Limb (tissue), 2 donors: Measurements from ENCODE around the gene LRRC8D.
A peak's percentile ranks its signal among the peaks of the same experiment; 100 is the strongest.
"Not testable (repeated sequence)": the region's sequence is repeated elsewhere in the genome, so short reads cannot be mapped to it uniquely, and the experiment has no call there.

Source experiments
- DNase-seq, 2 donors: peaks; one replicate each; pipeline ENCODE4 v3.0.0-alpha.2; 2016; ENCODE audit errors: extremely low spot score in 2 of 2

Gene LRRC8D

DNA sequence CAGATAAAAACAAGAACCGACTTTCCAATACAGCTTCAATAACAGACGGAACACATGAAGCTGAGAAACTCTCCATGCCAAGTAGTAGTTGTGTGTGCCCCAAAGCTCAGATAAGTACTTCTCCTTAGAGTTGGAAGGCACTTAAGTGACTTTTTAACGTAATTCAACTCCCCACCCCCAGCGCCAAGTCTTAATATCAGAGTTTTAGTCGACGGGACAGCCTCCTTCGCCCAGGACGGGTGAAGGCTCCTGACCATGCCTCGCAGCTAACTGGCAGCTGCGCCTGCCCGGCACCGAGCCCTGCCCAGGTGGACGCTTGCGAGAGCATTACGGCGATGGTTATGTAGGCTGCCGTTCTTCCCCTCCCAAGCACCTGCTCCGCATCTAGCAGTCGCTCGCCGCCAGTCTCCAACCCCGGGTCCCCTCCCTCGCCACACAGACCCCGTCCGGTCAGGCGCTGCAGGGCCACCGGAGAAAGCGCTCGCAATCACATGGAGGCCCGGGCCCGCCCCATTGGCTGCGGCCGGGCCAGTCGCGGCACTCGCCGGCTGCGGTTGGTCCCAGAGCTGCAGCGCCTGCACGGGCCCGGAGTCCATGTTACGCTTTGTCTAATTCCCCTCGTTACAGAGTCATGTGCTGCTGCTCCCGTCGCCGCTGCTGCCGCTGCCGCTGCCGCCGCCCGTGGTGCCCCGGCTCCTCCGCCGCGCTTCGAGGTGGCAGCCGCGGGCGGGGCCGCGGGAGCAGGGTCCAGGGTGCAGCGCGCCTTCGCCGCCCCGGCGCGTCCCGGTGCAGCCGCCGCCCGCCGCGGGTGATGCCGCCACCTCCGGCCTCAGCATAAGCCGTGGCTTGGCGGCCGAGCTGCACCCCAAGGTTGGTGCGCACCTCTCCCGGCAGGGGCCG lies at the start of gene LRRC8D:
TSS of gene LRRC8D (plus strand) at position 611 of the 900 bp plus-strand sequence. CDS start 112,037 bp downstream, outside the sequence.
- DNase-seq: peak; percentile 73 to 89

DNA sequence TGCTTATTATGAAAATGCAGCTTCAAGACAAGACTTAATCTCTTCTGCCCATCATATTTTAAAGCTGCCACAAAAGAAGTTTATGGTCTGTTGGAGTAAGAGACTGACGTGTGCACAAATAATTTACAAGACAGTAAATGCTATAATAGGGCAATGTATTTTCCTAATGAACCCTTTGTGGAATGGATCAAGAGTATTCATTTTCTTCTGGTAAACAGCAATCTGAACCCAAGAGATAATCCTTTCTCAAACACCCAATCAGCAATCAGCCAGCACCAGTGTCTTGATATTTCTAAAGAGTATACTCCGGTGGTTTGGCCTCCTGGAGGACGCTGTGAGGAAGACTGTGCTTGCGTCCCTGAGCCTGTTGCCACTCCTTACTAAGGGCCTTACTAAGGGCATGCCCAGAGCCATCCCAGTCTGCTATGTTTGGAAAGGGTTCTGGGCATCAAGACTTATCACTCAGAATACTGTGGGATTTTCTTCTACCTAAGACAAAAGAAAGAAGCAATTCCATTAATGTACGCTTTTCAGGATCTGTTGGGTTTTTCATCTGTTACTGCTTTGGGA lies 48.8 kb upstream of the LRRC8D start:
- no peak for DNase-seq

DNA sequence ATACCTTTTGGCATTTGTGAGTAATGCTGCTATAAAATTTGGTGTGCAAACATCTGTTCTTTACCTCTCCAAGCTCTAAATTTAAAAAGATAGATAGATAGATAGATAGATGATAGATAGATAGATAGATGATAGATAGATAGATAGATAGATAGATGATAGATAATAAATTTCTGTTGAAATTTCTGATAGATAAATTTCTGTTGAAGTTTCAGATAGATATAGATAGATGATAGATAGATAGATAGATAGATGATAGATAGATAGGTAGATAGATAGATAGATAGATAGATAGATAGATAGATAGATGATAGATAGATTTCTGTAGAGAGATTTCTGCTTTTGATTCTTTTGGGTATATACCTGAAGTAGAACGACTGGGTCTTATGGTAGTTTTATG lies 44.7 kb upstream of the LRRC8D start:
- not testable (repeated sequence) for DNase-seq

DNA sequence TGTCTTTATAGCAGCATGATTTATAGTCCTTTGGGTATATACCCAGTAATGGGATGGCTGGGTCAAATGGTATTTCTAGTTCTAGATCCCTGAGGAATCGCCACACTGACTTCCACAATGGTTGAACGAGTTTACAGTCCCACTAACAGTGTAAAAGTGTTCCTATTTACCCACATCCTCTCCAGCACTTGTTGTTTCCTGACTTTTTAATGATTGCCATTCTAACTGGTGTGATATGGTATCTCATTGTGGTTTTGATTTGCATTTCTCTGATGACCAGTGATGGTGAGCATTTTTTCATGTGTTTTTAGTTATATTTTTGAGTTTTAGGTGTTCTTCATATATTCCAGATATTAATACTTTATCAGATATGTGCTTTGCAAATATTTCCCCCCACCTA lies 43.6 kb upstream of the LRRC8D start:
- not testable (repeated sequence) for DNase-seq

DNA sequence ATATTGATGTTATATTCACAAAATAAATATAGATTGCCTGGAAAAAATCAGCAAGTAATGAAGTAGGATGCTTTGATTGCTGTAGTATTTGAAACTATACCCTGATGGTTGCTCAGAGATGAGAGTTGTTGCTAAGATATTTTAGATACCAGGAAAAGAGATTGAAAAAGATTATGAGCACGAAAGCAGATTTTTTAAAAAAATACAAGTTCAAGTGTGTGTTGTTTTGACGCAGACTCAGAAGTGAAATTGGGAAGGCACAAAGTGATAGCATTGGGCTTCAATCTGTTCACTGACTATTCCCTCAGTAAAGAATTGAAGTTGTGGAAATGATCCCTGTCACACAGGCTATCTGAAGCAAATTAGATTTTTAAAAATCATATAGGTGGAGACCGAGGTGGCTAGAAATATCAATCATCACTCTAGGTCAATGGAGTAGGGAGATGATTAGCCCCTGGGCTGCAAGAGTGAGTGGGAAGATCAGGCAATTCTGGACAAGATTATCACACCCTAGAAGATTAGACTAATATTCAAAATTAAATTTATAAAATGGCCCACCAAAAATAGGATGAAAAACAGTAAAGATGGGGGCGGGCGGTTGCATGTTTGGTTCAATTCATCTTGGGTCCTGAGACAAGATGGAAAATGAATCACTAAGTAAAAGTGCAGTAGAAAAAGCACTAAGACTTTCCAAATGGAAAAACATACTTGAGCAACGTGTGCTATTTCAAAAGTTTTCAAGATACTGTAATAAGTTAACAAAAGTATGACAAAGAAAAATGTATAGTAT lies 41.5 kb upstream of the LRRC8D start:
- DNase-seq: no peak

DNA sequence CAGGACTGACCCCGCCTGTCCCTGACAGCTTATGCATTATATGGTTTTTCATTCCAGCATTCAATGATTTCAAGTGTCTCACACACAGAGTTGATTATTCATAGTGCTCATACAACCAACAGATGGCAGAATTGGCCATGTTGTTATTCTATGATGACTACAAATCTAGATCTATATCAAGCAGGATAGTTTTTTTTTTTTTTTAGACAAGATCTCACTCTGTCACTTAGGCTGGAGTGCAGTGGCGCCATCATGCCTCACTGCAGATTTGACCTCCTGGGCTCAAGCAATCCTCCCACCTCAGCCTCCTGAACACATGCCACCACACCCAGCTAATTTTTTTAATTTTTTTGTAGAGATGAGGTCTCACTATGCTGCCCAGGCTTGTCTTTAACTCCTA lies 40.1 kb upstream of the LRRC8D start:
- DNase-seq: no peak

DNA sequence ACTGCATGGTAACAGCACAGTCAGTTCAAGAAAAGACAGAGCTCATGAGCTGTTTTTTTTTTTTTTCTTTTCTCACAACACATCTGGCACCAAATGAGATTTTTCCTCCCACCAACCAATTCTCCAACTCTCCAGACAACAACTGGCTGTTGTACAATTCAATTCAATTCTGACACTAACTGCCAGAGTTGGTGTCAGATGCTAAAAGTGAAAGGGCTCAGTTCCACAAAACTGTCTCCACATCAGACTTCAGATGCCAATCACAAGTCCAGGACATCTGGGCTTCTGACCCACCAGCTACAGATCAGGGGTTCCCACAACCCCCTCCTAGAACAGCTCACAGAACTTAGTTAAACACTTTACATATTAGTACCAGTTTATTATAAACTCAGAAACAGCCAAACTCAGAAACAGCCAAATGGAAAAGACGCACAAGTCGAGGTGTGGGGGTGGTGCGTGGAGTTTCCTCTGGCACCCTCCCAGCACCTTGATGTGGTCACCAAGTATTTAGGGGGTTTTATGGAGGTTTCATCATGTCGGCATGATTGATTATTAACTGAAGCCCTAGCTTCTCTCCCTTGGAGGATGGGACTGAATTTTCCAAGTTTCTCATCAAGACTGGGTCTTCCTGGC lies 39.2 kb upstream of the LRRC8D start:
- DNase-seq: no peak

DNA sequence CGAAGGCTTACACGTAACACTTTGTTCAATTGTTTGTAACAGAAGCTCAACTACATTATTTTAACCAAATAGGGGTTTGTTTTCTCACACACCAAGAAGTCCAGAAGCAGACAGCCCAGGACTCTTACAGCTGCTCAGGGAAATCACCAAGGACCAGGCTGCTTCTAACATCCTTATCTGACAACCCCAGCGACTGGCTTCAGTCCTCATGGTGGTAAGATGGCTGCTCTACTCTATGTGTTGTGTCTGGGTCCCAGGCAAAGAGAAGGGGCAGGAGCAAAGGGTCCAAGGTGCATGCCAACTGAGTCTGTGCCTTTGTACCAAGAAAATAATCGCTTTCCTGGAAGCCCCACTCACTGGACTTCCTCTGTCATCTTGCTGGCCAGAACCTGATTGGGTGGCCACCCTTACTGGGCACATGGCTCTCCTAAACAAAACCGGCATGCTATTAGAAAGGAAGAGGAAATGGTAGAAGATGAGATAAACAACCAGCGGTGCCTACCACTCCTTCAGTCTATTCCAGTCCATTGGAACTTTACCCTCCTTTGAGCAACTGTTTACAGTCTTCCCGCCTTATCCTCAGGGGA lies 34.1 kb upstream of the LRRC8D start:
- no peak for DNase-seq

DNA sequence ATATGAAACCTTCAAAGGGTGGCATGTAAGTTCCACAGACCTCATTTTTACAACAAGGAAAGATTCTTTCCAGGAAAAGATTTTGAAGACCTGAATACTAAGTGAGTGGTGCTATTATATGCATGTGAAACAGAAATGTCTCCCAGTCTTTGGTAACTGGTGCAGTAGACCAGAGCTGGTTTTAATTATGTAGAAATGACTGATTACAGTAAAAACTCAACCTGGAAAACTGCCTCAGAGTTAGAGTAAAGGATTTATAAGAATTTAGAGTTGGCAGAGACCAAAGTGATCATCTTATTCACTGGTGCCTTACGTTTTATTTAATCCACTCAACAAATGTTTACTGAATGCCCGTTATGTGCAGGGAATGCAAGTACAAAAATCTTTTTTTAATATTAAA lies 30.2 kb upstream of the LRRC8D start:
- DNase-seq: no peak

DNA sequence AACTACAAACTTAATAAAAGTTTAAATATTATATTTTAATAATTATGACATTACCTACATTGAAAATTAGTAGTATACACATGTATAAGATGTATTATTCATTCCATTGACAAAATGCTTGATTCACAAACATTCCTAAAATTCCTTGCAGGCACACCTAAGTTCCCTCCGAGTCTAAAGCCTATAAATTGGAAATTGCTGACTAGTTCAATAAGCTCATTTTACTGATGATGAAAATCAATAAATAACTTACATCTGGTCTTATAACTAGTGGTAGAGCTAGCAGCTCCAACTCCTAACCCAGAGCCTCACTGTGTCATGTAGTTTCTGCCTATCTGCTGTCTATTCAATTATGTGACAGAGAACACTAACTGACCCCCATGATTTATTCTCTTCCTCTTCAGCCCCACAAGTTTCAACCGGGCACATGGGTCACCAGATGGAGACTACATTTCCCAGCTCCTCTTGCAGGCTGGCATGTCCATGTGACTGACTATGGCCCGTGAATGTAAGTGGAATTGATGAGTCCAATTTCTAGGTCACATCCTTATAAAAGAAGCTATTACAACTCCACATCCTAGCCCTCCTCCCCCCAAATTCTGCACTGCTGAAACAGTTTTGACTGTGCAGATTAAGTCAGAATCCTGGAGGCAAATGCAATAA lies 29.6 kb upstream of the LRRC8D start:
- no peak for DNase-seq

DNA sequence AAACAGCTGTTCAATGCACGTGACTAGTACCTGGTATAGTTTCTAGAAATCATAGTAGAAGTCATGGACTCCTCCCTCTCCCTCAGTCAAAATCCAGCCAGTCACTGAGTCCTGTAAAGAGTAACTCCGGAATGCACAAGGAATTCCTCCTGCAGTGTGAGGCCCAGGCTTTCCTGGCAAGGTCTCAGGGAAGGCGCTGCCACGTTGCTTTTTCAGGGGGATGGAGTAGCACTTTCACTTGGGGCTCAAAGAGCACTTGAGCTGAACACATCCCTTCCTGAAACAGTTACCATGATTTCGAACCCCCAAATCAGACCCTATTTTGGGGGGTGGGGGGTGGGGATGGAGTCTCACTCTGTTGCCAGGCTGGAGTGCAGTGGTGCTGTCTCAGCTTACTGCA lies 26.4 kb upstream of the LRRC8D start:
- no peak for DNase-seq

DNA sequence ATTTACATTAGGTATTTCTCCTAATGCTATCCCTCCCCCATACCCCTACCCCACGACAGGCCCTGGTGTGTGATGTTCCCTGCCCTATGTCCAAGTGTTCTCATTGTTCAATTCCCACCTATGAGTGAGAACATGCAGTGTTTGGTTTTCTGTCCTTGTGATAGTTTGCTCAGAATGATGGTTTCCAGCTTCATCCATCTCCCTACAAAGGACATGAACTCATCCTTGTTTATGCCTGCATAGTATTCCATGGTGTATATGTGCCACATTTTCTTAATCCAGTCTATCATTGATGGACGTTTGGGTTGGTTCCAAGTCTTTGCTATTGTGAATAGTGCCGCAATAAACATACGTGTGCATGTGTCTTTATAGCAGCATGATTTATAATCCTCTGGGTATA lies 25.3 kb upstream of the LRRC8D start:
- DNase-seq: not testable (repeated sequence)

DNA sequence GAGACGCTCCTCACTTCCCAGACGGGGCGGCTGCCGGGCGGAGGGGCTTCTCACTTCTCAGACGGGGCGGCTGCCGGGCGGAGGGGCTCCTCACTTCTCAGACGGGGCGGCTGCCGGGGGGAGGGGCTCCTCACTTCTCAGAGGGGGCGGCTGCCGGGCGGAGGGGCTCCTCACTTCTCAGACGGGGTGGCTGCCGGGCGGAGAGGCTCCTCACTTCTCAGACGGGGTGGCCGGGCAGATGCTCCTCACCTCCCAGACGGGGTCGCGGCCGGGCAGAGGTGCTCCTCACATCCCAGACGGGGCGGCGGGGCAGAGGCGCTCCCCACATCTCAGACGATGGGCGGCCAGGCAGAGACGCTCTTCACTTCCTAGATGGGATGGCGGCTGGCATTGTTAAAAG lies 23.0 kb upstream of the LRRC8D start:
- not testable (repeated sequence) for DNase-seq

DNA sequence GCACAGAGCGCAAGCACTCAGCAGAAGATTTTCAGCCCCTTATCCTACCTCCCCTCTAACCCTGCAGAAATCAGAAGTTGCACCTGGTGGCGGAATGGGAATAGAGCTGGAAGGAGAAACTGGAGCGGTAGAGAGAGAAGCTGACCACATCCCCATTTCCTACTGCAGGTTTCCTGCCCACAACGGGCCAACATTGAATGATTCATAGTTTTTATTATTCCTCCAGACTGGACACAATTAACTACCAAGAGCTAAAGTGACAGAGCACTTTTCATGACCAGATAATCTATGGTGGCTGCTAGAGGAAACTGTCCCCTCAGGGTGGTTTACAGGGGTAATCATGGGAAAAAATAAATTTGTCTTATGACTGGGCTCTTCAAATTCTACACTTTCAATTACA lies 21.3 kb upstream of the LRRC8D start:
- no peak for DNase-seq

DNA sequence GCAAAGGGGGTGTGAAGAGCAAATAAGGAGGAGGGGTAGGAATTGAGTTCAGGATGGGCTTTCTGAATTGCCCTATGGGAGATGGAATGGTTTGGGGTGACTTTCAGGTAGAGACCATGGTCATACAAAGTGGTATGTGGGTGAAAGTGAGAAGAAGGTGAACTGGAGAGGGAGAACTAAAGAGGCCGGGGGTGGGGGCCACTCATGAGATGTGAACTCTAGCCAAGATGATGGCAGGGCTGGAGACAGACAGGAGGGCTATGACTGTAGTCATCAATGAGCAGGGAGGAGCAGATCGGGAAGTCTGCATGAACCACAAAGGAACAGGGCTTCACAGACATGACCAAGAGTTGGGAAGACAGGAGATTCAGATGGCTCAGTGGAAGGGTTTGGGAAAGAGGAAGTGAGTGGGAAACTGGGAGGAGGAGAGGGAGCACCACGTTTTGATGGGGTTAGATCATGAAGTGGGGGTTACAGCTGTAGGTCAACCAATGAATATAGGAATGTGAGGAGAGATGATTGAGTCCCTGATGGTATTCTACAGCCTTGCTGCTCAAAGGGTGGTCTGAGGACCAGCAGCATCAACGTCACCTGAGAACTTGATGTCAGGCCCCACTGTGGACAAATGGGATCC lies 20.7 kb upstream of the LRRC8D start:
- DNase-seq: no peak

DNA sequence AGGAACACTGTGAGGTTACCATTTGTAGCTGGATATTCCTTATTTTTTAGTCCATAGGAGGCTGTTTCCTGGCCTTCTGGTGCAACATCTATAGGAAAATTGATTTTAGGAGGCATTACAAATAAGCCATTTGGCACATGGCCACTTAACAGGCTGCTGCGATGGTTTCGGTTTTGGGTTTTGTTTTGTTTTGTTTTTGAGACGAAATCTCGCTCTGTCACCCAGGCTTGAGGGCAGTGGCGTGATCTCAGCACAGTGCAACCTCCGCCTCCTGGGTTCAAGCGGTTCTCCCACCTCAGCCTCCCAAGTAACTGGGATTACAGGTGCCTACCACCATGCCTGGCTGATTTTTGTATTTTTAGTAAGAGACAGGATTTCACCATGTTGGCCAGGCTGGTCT lies 20.1 kb upstream of the LRRC8D start:
- no peak for DNase-seq

DNA sequence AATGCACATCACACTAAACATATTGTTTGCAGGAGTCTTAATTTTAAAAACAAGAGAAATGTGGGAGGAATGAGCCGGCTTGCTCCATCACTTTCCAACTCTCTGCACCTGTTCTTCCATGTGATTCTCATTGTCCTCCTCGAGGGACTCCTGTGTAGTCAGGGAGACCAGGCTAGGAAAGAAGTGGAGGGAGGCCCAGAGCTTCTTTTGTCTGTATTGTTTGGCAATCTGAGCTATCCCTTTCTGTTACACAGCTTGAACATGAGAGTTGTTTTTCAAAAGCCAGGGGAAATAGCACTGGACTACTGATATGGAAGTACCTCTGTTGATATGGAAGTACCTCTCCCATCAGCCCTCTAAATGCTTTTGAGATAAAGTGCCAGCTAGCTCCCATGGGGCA lies 18.8 kb upstream of the LRRC8D start:
- DNase-seq: no peak

DNA sequence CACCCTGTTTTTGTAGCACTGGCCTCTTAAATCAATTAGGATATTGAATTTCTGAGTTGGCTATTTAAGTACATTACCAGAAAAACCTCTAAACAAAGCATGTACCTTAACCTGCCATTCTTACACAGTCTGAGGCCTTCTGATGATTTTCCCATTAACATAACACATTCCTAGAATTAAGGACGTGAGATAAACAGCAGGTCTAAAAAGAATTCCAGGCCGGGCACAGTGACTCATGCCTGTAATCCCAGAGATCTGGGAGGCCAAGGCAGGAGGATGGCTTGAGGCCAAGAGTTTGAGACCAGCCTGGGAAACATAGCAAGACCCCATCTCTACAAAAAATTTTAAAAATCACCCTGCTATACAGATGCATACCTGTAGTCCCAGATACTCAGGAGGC lies 18.0 kb upstream of the LRRC8D start:
- DNase-seq: no peak

DNA sequence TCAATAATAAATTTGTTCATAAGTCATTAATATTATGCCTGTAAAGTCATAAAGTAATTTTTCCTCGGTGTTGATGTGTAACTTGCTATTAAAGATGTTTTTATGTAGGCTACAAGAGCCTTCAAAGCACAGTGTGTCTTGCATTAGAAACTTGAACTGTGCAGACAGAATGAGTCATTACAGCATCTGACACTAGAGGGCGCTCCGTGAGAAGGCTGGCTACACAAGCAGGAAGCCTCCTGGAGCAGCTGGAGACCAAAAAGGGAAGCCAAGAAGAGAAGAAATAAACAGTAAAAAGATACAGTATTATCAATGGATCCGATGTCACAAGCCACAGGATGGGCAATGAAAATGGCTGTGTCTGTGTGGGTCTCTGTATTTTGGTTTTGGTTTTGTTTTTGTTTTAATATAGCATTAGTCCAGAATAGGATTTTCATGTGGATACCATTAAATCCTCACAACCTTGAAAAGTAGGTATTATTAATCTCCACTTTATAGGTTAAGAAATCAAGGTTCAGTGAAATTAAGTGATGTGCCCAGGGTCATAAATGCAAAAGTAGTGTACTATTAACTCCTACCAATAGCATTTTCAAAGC lies 16.1 kb upstream of the LRRC8D start:
- peak; percentile 75 to 88 for DNase-seq

DNA sequence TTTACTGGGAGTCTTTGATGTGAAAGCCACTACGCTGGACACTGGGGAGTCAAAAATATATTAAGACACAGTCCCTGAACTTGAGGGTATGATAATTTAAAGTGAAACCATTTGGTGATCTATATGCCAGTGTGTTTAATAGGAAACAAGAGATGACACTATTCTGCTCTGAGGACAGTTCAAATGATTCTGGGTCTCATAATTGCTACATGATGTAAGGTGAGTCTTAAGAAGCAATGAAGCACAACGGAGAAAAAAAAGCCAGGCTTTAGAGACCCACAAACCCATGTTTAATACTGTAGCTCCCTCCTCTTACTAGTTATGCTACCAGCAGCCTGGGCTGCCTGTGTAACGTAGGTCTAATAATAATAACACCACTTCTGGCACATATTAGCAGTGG lies 14.2 kb upstream of the LRRC8D start:
- no peak for DNase-seq
